ENCODE data around the gene MB. TPM values are rescaled to one million over a fixed set of nuclear protein-coding genes. Genes with fewer than 3 reads are reported as not detected.

The MB gene
- total RNA-seq, 1 experiment from 2014 or later: 17.3 TPM

DNA sequence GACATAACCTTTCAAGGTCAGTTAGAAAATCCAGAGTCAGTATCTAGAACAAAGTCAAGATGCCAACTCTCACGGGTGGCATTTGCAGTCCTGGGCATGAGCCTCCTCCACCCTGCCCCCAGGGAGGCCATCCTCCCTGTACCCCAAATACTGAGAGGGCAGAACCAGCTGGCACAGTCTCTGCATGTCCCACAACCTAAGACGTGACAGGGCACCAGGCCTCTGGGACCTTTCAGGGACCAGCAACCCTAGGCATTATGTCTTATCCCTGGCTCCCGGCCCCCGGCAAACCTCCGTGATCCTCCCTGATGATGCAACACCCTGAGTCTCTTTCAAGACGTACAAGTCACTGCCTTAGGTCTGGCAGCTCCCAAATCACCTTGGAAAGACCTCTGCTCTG lies 2.0 kb downstream of the MB start:
- POLR2A ChIA-PET: no interaction called here
- intact Hi-C loops (cut with micrococcal nuclease; ENCODE audit: unreplicated experiment): no loop called here

DNA sequence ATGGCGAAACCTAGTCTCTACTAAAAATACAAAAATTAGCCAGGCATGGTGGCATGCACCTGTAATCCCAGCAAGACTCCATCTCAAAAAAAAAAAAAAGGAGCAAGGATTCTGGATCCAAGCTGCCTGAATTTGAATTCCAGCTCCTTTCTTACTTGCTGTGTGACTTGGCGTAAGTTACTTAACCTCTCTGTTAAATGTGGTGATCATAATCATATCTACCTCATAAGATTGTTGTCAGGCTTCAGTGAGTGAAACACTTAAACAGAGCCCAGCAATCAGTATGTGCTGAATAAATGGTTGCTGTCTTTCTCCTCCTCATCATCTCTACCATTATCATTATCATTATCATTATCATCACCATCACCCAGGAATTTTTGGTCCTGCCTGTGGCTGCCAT lies 2.7 kb downstream of the MB start:
- in situ Hi-C loops (cut with HindIII; ENCODE audit: low pct_unique_long_range_greater_than_20kb, low sequenced_read_pairs): no loop called here
- Histone ChIP-seq H3K4me3 (ENCODE audit: low read depth in 2 of 2, low read length in 2 of 2) (no peak overlapping the region), H3K4me1 (ENCODE audit: control insufficient read depth, insufficient read depth, low read length) (peaks cover 19% of the 10 kb centered on the region), H3K27ac (ENCODE audit: low read length) (peak overlapping the region; percentile 86), H3K36me3 (ENCODE audit: control insufficient read depth, insufficient read depth, low read length) (no peaks in the 10 kb centered on the region), H3K27me3 (ENCODE audit: control insufficient read depth, insufficient read depth, low read length) (no peaks in the 10 kb centered on the region), H3K9me3 (ENCODE audit: control insufficient read depth, insufficient read depth, low read depth, low read length) (no peaks in the 10 kb centered on the region)
- ATAC-seq (no peak), DNase-seq (ENCODE audit: low read depth, low spot score) (no peak)
- no peak for TF ChIP-seq TCF7L2 (IDR thresholded peaks at IDR 0.05; ENCODE audit: low read depth, low read length)
- TF ChIP-seq POLR2AphosphoS5 (IDR thresholded peaks at IDR 0.05; ENCODE audit: low read depth, low read length): no peak
- TF ChIP-seq, protein P1, sequence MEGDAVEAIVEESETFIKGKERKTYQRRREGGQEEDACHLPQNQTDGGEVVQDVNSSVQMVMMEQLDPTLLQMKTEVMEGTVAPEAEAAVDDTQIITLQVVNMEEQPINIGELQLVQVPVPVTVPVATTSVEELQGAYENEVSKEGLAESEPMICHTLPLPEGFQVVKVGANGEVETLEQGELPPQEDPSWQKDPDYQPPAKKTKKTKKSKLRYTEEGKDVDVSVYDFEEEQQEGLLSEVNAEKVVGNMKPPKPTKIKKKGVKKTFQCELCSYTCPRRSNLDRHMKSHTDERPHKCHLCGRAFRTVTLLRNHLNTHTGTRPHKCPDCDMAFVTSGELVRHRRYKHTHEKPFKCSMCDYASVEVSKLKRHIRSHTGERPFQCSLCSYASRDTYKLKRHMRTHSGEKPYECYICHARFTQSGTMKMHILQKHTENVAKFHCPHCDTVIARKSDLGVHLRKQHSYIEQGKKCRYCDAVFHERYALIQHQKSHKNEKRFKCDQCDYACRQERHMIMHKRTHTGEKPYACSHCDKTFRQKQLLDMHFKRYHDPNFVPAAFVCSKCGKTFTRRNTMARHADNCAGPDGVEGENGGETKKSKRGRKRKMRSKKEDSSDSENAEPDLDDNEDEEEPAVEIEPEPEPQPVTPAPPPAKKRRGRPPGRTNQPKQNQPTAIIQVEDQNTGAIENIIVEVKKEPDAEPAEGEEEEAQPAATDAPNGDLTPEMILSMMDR (IDR thresholded peaks at IDR 0.05): no peak
- TF ChIP-seq, protein P2, sequence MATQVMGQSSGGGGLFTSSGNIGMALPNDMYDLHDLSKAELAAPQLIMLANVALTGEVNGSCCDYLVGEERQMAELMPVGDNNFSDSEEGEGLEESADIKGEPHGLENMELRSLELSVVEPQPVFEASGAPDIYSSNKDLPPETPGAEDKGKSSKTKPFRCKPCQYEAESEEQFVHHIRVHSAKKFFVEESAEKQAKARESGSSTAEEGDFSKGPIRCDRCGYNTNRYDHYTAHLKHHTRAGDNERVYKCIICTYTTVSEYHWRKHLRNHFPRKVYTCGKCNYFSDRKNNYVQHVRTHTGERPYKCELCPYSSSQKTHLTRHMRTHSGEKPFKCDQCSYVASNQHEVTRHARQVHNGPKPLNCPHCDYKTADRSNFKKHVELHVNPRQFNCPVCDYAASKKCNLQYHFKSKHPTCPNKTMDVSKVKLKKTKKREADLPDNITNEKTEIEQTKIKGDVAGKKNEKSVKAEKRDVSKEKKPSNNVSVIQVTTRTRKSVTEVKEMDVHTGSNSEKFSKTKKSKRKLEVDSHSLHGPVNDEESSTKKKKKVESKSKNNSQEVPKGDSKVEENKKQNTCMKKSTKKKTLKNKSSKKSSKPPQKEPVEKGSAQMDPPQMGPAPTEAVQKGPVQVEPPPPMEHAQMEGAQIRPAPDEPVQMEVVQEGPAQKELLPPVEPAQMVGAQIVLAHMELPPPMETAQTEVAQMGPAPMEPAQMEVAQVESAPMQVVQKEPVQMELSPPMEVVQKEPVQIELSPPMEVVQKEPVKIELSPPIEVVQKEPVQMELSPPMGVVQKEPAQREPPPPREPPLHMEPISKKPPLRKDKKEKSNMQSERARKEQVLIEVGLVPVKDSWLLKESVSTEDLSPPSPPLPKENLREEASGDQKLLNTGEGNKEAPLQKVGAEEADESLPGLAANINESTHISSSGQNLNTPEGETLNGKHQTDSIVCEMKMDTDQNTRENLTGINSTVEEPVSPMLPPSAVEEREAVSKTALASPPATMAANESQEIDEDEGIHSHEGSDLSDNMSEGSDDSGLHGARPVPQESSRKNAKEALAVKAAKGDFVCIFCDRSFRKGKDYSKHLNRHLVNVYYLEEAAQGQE (IDR thresholded peaks at IDR 0.05; ENCODE audit: insufficient read depth in 1 of 2, low read depth in 2 of 2, low read length in 1 of 2): no peak
- no peak for TF ChIP-seq SIN3A (IDR thresholded peaks at IDR 0.05; ENCODE audit: borderline replicate concordance, insufficient read depth, low read depth, low read length)
- ChIA-PET POLR2A (no interaction called here), CTCF (no interaction called here)
- intact Hi-C loops (cut with micrococcal nuclease; ENCODE audit: unreplicated experiment): no loop called here
- BruUV-seq (replicated peaks): no TSS peak

More for the DNA sequence above, 2.0 kb downstream of the MB start:
- Histone ChIP-seq H3K4me1 (ENCODE audit: control insufficient read depth, insufficient read depth, low read length) (peaks cover 19% of the 10 kb centered on the region), H3K9me3 (ENCODE audit: control insufficient read depth, insufficient read depth, low read depth, low read length) (no peaks in the 10 kb centered on the region), H3K36me3 (ENCODE audit: control insufficient read depth, insufficient read depth, low read length) (no peaks in the 10 kb centered on the region), H3K4me3 (ENCODE audit: low read depth in 2 of 2, low read length in 2 of 2) (no peak overlapping the region), H3K27ac (ENCODE audit: low read length) (peak overlapping the region; percentile 86), H3K27me3 (ENCODE audit: control insufficient read depth, insufficient read depth, low read length) (no peaks in the 10 kb centered on the region)
- DNase-seq (ENCODE audit: low read depth, low spot score) (no peak), ATAC-seq (no peak)
- CTCF ChIA-PET: no interaction called here
- no peak for TF ChIP-seq POLR2AphosphoS5 (IDR thresholded peaks at IDR 0.05; ENCODE audit: low read depth, low read length)
- TF ChIP-seq SIN3A (IDR thresholded peaks at IDR 0.05; ENCODE audit: borderline replicate concordance, insufficient read depth, low read depth, low read length): no peak
- TF ChIP-seq, protein P2 (IDR thresholded peaks at IDR 0.05; ENCODE audit: insufficient read depth in 1 of 2, low read depth in 2 of 2, low read length in 1 of 2): no peak
- TF ChIP-seq, protein P1 (IDR thresholded peaks at IDR 0.05): no peak
- no peak for TF ChIP-seq TCF7L2 (IDR thresholded peaks at IDR 0.05; ENCODE audit: low read depth, low read length)
- in situ Hi-C loops (cut with HindIII; ENCODE audit: low pct_unique_long_range_greater_than_20kb, low sequenced_read_pairs): no loop called here
- BruUV-seq (replicated peaks): no TSS peak
